ENCODE results near the gene KMT2C. TPM values are rescaled to one million over a fixed set of nuclear protein-coding genes. Genes with fewer than 3 reads are reported as not detected.
"Not testable (repeated sequence)": the region's sequence is repeated elsewhere in the genome, so short reads cannot be mapped to it uniquely, and the experiment has no call there.

The KMT2C gene
- total RNA-seq, 2 donors from 2014 or later: 70.0 to 110 TPM

DNA sequence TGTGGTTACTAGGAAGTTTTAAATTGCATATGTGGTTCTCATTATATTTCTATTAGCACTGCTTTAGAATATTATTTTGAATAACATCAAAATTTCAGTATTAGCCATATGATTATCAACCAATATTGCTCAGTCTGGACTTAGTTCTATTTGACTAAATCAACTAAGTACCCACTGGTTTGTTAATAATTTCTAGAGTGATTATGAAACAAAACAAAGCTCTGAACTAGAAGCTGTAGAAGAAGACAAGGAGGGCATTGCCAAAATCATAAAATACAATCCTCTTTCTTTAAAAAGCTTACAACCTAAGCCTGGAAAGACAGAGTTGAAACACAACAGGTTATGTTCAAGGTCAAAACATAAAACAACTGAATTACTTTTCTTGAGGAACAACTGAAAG lies 204.7 kb downstream of the KMT2C start:
- Histone ChIP-seq H3K36me3 (peaks cover 11% of the 10 kb centered on the region), H3K27ac (no peak overlapping the region), H3K4me3 (no peak overlapping the region), H3K9me3 (no peaks in the 10 kb centered on the region), H3K27me3 (replicated peaks; ENCODE audit: insufficient read depth) (no peaks in the 10 kb centered on the region), H3K4me1 (ENCODE audit: control insufficient read depth in 1 of 2, low read depth in 2 of 2) (no peaks in the 10 kb centered on the region)
- ATAC-seq (ENCODE audit: insufficient number of reproducible peaks, low FRiP score, low read depth) (no peak), DNase-seq (ENCODE audit: low spot score) (no peak)
- TF ChIP-seq, protein P1, sequence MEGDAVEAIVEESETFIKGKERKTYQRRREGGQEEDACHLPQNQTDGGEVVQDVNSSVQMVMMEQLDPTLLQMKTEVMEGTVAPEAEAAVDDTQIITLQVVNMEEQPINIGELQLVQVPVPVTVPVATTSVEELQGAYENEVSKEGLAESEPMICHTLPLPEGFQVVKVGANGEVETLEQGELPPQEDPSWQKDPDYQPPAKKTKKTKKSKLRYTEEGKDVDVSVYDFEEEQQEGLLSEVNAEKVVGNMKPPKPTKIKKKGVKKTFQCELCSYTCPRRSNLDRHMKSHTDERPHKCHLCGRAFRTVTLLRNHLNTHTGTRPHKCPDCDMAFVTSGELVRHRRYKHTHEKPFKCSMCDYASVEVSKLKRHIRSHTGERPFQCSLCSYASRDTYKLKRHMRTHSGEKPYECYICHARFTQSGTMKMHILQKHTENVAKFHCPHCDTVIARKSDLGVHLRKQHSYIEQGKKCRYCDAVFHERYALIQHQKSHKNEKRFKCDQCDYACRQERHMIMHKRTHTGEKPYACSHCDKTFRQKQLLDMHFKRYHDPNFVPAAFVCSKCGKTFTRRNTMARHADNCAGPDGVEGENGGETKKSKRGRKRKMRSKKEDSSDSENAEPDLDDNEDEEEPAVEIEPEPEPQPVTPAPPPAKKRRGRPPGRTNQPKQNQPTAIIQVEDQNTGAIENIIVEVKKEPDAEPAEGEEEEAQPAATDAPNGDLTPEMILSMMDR (IDR thresholded peaks at IDR 0.05): no peak

DNA sequence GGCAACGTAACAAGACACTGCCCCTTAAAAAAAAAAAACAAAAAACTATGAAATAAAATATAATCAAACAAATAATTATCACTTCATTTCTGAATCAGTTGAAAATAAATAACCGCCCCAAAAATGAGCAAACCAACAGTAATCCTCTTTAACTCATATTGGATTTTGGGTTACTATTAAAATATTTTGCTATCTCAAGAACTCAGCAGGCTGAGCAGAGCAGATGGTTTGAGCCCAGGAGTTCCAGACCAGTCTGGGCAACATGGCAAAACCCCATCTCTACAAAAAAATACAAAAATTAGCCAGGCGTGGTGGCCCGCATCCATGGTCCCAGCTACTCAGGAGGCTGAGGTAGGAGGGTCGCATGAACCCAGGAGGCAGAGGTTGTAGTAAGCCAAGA lies 216.2 kb downstream of the KMT2C start:
- H3K4me1 ChIP-seq (ENCODE audit: control insufficient read depth in 1 of 2, low read depth in 2 of 2); H3K27me3 ChIP-seq (replicated peaks; ENCODE audit: insufficient read depth); H3K27ac ChIP-seq; H3K9me3 ChIP-seq; DNase-seq (ENCODE audit: low spot score); ATAC-seq (ENCODE audit: insufficient number of reproducible peaks, low FRiP score, low read depth); H3K4me3 ChIP-seq: not testable (repeated sequence)
- peaks cover 15% of the 10 kb centered on the region for H3K36me3 ChIP-seq

DNA sequence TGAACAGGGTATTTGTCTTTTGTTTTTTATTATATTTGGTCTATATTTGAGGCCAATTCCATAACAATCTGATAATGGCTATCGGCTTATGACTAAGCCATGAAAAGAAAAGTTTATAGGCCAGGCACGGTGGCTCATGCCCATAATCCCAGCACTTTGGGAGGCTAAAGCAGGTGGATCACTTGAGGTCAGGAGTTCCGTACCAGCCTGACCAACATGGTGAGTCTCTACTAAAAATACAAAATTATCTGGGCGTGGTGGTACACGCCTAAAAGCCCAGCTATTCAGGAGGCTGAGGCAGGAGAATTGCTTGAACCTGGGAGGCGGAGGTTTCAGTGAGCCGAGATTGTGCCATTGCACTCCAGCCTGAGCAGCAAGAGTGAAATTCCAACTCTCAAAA lies 227.0 kb downstream of the KMT2C start:
- H3K4me1 ChIP-seq (ENCODE audit: control insufficient read depth in 1 of 2, low read depth in 2 of 2); H3K9me3 ChIP-seq; H3K27me3 ChIP-seq (replicated peaks; ENCODE audit: insufficient read depth); H3K27ac ChIP-seq; ATAC-seq (ENCODE audit: insufficient number of reproducible peaks, low FRiP score, low read depth); H3K36me3 ChIP-seq; DNase-seq (ENCODE audit: low spot score); H3K4me3 ChIP-seq: not testable (repeated sequence)

DNA sequence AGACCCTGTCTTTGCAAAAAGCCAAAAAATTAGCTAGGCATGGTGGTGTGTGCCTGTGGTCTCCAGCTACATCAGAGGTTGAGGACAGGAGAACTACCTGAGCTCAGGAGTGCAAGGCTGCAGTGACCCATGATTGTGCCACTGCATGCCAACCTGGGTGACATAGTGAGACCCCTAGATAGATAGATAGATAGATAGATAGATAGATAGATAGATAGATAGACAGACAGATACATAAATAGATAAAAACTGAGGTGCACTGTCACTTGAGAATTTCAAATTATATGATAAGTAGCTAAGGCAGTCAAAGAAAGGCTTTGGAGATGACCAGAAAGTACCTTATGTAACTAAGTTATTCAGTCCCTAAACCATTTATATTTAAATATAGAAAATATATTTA lies 231.4 kb downstream of the KMT2C start:
- H3K27ac ChIP-seq; DNase-seq (ENCODE audit: low spot score); H3K4me1 ChIP-seq (ENCODE audit: control insufficient read depth in 1 of 2, low read depth in 2 of 2); H3K36me3 ChIP-seq; H3K4me3 ChIP-seq; H3K9me3 ChIP-seq; ATAC-seq (ENCODE audit: insufficient number of reproducible peaks, low FRiP score, low read depth); H3K27me3 ChIP-seq (replicated peaks; ENCODE audit: insufficient read depth): not testable (repeated sequence)

DNA sequence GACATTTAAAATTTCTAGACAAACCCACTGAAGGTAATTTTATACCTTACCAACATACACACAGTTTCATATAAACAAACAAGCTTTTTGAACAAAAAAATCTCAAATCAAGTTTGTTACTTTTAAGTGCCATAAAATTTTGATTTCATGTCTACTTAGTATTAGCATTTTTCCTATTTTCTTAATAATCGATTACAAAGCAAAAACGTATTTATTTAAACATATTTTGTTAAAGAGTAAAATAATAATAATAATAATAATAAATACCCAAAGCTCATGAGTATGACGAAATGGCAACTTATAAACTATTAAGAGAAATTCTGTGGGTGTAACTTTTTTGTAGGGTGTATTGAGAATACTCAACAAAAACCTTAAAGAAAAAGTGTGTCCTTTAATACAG lies 232.7 kb downstream of the KMT2C start:
- DNase-seq (ENCODE audit: low spot score) (no peak), ATAC-seq (ENCODE audit: insufficient number of reproducible peaks, low FRiP score, low read depth) (no peak)
- H3K27me3 ChIP-seq (replicated peaks; ENCODE audit: insufficient read depth): no peaks in the 10 kb centered on the region
- no peak overlapping the region for H3K4me3 ChIP-seq
- peaks cover 4% of the 10 kb centered on the region for H3K36me3 ChIP-seq
- H3K27ac ChIP-seq: no peak overlapping the region
- H3K4me1 ChIP-seq (ENCODE audit: control insufficient read depth in 1 of 2, low read depth in 2 of 2): peaks cover 4 to 10% of the 10 kb centered on the region in 2 donors
- H3K9me3 ChIP-seq: no peaks in the 10 kb centered on the region
- TF ChIP-seq, protein P1 (IDR thresholded peaks at IDR 0.05): no peak

DNA sequence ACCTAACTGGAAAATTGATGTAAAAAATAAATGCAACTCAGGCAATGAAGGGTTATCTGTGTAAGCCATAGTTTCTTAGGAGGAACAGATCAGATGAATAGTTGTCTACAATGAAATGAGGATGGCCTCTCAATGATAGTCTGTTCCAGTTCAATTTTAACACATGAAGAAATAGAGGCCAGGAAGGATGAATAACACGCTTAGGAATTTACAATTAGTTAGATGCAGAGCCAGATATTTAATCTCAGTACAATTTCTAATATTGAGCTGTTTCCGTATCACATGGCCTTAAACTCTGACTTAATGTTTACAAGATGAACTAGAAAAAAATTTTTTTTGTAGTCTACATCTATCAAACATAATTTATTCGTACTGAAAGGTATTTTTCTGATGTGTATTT lies 233.7 kb downstream of the KMT2C start:
- TF ChIP-seq, protein P1 (IDR thresholded peaks at IDR 0.05): no peak
- H3K27ac ChIP-seq: no peak overlapping the region
- H3K27me3 ChIP-seq (replicated peaks; ENCODE audit: insufficient read depth): no peaks in the 10 kb centered on the region
- H3K36me3 ChIP-seq: peaks cover 4% of the 10 kb centered on the region
- no peak overlapping the region for H3K4me3 ChIP-seq
- ATAC-seq (ENCODE audit: insufficient number of reproducible peaks, low FRiP score, low read depth) (no peak), DNase-seq (ENCODE audit: low spot score) (no peak)
- H3K4me1 ChIP-seq (ENCODE audit: control insufficient read depth in 1 of 2, low read depth in 2 of 2): peaks cover 4 to 10% of the 10 kb centered on the region in 2 donors
- no peaks in the 10 kb centered on the region for H3K9me3 ChIP-seq

DNA sequence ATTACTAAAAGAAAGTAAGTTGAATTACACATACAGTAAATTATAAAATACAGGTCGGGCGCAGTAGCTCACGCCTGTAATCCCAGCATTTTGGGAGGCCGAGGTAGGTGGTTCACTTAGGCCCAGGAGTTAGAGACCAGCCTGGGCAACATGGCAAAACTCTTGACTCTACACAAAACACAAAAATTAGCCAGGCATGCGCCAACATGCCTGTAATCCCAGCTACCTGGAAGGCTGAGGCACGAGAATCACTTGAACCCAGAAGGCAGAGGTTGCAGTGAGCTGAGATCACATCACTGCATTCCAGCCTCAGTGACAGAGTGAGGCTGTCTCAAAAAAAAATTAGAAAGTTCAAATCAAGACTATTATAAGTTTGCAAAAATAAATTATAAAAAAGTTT lies 235.4 kb downstream of the KMT2C start:
- DNase-seq (ENCODE audit: low spot score): no peak
- Histone ChIP-seq H3K36me3 (peaks cover 9% of the 10 kb centered on the region), H3K9me3 (no peaks in the 10 kb centered on the region), H3K27ac (no peak overlapping the region), H3K27me3 (replicated peaks; ENCODE audit: insufficient read depth) (no peaks in the 10 kb centered on the region), H3K4me1 (ENCODE audit: control insufficient read depth in 1 of 2, low read depth in 2 of 2) (peaks cover 4 to 10% of the 10 kb centered on the region in 2 donors), H3K4me3 (no peak overlapping the region)
- no peak for ATAC-seq (ENCODE audit: insufficient number of reproducible peaks, low FRiP score, low read depth)
- TF ChIP-seq, protein P1 (IDR thresholded peaks at IDR 0.05): no peak
